HFFc6 (cell line): Measurements from ENCODE around the gene HLA-F. TPM values are rescaled to one million over a fixed set of nuclear protein-coding genes. Genes with fewer than 3 reads are reported as not detected.
A peak's percentile ranks its signal among the peaks of the same experiment; 100 is the strongest.

Source experiments
- DNase-seq: peaks from one replicate; pipeline ENCODE4 v3.0.0-alpha.2; 2018
- H3K27ac Mint-ChIP-seq: 2 replicates; pipeline ENCODE4 v1.8.0; 2020; ENCODE audit warnings: mild to moderate bottlenecking, mixed read lengths
- H3K27me3 Mint-ChIP-seq: 2 replicates; pipeline ENCODE4 v1.8.0; 2021; ENCODE audit warnings: mild to moderate bottlenecking, moderate library complexity, mixed read lengths; ENCODE audit not compliant: insufficient read depth
- H3K36me3 Mint-ChIP-seq: 2 replicates; pipeline ENCODE4 v1.8.0; 2021; ENCODE audit warnings: low read depth, mixed read lengths
- H3K4me1 Mint-ChIP-seq: 2 replicates; pipeline ENCODE4 v1.8.0; 2020; ENCODE audit warnings: low read depth, mixed read lengths
- H3K4me3 Mint-ChIP-seq: 2 replicates; pipeline ENCODE4 v1.8.0; 2020; ENCODE audit warnings: mild to moderate bottlenecking, moderate library complexity, mixed read lengths
- H3K9me3 Mint-ChIP-seq: 2 replicates; pipeline ENCODE4 v1.8.0; 2020; ENCODE audit warnings: mild to moderate bottlenecking, mixed read lengths
- long read RNA-seq: library from polyadenylated mRNA; unstranded; transcript quantifications from one replicate; pipeline ENCODE4 v2.0.0, GENCODE V29; 2019
- total RNA-seq, 6 experiments: library from RNA; stranded (reverse); fragmentation: NEBNext Ultra II Directional; extraction: Animal tissue kit (Norgen Biotek cat#: 25700); gene quantifications; 2 replicates in 1 of 6; 3 replicates in 5 of 6; pipeline ENCODE4 v1.2.3, GENCODE V29; 2021
- TF ChIP-seq, protein P1 (sequence below): fragments of 200-600 bp; sonication (generic); IDR thresholded peaks from 2 replicates; pipeline ENCODE4 v1.5.0; 2021; ENCODE audit warnings: antibody characterized with exemption, mild to moderate bottlenecking

Gene HLA-F
- 1 to 10 TPM; 1.4 to 7.5 (median 4.2) TPM for total RNA-seq
- long read RNA-seq, result 0 reads

DNA sequence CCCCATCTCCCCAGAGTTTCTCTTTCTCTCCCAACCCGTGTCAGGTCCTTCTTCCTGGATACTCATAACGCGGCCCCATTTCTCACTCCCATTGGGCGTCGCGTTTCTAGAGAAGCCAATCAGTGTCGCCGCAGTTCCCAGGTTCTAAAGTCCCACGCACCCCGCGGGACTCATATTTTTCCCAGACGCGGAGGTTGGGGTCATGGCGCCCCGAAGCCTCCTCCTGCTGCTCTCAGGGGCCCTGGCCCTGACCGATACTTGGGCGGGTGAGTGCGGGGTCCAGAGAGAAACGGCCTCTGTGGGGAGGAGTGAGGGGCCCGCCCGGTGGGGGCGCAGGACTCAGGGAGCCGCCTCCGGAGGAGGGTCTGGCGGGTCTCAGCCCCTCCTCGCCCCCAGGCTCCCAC is at the start of gene HLA-F:
HLA-F (plus strand) TSS at position 173 of the 404 bp plus-strand sequence; CDS start at position 203, 30 bp downstream.
- peak; percentile 61 for DNase-seq
- no peak within 1 kb of the TSS for H3K27ac Mint-ChIP-seq
- no peaks in the 10 kb centered on the region for H3K9me3 Mint-ChIP-seq

DNA sequence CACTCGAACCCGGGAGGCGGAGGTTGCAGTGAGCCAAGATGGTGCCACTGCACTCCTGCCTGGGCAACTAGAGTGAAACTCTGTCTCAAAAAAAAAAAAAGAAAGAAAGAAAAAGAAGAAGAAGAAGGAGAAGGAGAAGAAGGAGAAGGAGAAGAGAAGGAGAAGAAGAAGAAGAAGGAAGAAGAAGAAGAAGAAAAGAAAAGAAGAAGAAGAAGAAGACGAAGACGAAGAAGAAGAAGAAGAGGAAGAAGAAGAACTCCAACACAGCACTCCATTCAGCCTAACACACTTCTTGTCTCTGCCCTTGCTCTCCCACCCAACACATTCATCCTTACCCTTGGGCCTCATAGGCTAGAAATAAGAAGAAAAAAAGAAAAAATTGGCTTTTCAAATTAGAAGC is 49.2 kb upstream of the HLA-F start:
- Mint-ChIP-seq H3K9me3 (no peaks in the 10 kb centered on the region), H3K4me3 (no peak overlapping the region)
- TF ChIP-seq, protein P1, sequence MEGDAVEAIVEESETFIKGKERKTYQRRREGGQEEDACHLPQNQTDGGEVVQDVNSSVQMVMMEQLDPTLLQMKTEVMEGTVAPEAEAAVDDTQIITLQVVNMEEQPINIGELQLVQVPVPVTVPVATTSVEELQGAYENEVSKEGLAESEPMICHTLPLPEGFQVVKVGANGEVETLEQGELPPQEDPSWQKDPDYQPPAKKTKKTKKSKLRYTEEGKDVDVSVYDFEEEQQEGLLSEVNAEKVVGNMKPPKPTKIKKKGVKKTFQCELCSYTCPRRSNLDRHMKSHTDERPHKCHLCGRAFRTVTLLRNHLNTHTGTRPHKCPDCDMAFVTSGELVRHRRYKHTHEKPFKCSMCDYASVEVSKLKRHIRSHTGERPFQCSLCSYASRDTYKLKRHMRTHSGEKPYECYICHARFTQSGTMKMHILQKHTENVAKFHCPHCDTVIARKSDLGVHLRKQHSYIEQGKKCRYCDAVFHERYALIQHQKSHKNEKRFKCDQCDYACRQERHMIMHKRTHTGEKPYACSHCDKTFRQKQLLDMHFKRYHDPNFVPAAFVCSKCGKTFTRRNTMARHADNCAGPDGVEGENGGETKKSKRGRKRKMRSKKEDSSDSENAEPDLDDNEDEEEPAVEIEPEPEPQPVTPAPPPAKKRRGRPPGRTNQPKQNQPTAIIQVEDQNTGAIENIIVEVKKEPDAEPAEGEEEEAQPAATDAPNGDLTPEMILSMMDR, result no peak

More for the DNA sequence above, at the start of gene HLA-F:
- Mint-ChIP-seq H3K36me3 (no peaks in the 10 kb centered on the region), H3K4me3 (peak within 1 kb of the TSS; percentile 72), H3K4me1 (no peaks in the 10 kb centered on the region), H3K27me3 (peaks cover 19% of the 10 kb centered on the region)
- TF ChIP-seq, protein P1, result no peak; the same call in 1 of the 2 replicates

DNA sequence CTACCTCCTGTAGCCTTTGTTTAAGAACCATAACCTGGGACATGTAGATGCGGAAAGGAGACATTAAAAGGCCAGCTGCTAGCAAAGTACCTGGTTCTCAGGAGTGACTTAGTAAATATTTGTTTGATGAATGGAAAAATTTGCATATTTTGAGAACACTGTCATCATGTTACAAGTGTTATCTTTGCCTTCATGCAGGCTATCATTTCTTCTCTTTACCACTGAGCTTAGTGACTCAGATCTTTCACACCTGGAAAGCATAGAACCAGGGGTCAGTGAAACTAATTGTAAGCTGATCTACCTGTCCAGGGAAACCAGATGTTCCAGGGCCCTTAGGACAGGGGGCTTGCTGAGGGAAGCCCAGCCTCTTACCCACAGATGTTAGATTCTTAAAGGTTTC is 47.7 kb upstream of the HLA-F start:
- peaks cover 9% of the 10 kb centered on the region; the same call in 1 of the 2 replicates for H3K4me1 Mint-ChIP-seq

More for the DNA sequence above, 49.2 kb upstream of the HLA-F start:
- Mint-ChIP-seq H3K36me3 (no peaks in the 10 kb centered on the region), H3K4me1 (peaks cover 9% of the 10 kb centered on the region; the same call in 1 of the 2 replicates), H3K27ac (no peak overlapping the region), H3K27me3 (peaks cover 8% of the 10 kb centered on the region)
- DNase-seq, result no peak

DNA sequence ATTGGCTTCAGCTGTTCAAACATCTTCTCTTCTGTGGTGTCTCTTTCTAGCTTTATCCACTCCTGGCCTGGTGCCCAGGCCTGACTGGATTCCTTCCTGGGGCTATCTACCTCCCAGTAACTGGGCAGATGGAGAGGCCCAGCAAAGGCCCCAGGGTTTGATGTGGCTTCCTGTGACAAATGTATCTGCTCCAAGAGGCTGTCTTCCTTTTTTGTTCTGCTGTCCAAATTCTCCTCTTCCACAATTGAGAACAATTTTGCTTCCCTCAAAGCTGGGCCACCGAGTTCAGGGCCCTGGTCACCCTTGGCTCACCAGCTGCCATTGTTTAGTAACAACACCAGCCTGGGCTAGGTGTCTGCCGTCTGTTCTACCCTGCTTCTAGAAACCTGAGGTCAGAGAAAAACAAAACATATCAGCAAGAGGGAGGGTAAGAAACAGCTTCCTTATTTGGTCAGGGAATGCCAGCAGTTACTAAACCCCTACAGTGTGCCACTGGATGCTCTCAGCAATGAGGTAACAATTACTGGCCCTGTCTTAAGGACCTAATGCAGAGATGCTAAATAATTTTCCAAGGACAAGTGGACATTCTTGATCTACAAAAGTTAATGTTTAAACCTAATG is 46.1 kb upstream of the HLA-F start:
- no peak overlapping the region for H3K27ac Mint-ChIP-seq
- peaks cover 7% of the 10 kb centered on the region for H3K27me3 Mint-ChIP-seq
- no peaks in the 10 kb centered on the region for H3K9me3 Mint-ChIP-seq
- TF ChIP-seq, protein P1, result no peak
- DNase-seq, result peak; percentile 23
- H3K4me1 Mint-ChIP-seq, result peaks cover 9% of the 10 kb centered on the region; the same call in 1 of the 2 replicates
- no peaks in the 10 kb centered on the region for H3K36me3 Mint-ChIP-seq
- no peak overlapping the region for H3K4me3 Mint-ChIP-seq

More for the DNA sequence above, 47.7 kb upstream of the HLA-F start:
- TF ChIP-seq, protein P1, result no peak
- no peak for DNase-seq
- no peaks in the 10 kb centered on the region for H3K36me3 Mint-ChIP-seq
- no peak overlapping the region for H3K4me3 Mint-ChIP-seq
- H3K27me3 Mint-ChIP-seq, result peaks cover 7% of the 10 kb centered on the region
- H3K27ac Mint-ChIP-seq, result no peak overlapping the region
- H3K9me3 Mint-ChIP-seq, result no peaks in the 10 kb centered on the region

DNA sequence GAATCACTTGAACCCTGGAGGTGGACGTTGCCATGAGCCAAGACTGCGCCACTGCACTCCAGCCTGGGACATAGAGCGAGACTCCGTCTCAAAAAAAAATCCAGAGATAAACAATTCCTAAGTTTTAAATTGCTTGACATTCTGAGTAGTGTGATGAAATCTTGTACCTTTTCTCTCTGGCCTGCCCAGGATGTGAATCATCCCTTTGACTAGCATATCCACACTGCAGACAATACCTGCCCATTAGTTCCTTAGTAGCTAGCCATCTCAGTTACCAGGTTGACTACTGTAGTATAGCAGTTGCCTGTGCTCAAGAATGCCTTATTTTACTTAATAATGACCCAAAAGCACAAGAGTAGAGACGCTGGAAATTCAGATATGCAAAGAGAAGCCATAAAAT is 45.1 kb upstream of the HLA-F start:
- no peaks in the 10 kb centered on the region for H3K36me3 Mint-ChIP-seq
- no peak for DNase-seq
- peaks cover 7% of the 10 kb centered on the region for H3K27me3 Mint-ChIP-seq
- no peak overlapping the region for H3K27ac Mint-ChIP-seq
- TF ChIP-seq, protein P1, result no peak
- H3K4me1 Mint-ChIP-seq, result peaks cover 9% of the 10 kb centered on the region; the same call in 1 of the 2 replicates
- no peaks in the 10 kb centered on the region for H3K9me3 Mint-ChIP-seq
- H3K4me3 Mint-ChIP-seq, result no peak overlapping the region
